ENCODE data around the gene CEP128.
A peak's percentile ranks its signal among the peaks of the same experiment; 100 is the strongest.

Gene CEP128

DNA sequence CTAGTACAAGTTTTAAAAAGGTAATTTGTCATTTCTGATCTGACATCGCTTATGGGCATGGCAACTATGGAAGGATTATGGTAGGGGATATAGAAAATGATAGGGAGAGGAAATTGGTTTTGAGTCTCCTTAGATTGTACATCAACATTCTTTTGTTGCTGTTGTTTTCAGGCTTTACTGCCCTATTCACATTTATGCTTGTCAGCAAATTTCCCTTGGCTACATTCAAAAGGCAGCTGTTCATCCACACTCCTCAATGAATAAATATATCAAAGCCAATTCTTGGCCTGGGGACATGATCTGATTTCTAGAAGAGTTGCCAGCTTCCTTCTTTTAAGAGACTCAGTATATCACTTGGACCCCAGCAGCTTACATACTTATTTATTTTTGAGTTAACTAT is 283.4 kb downstream of the CEP128 start:
- no peak for DNase-seq

DNA sequence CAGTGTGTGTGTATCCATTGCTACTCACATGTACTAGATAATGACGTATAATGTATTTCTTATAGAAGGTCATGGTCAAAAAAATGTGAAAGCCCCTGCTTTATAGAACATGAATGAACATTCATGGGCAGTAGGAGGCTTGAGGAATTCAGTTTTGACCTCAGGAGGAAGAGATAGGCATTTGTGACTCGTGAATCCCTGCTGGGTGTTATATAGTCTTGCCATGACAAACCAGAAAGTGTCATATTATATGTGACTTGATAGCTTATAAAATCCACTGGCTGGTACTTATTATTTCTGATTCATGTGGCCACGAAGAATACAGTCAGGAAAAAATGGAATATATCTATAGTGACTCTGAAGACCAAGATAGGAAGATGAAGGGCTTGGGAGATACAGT is 287.6 kb downstream of the CEP128 start:
- DNase-seq: no peak

DNA sequence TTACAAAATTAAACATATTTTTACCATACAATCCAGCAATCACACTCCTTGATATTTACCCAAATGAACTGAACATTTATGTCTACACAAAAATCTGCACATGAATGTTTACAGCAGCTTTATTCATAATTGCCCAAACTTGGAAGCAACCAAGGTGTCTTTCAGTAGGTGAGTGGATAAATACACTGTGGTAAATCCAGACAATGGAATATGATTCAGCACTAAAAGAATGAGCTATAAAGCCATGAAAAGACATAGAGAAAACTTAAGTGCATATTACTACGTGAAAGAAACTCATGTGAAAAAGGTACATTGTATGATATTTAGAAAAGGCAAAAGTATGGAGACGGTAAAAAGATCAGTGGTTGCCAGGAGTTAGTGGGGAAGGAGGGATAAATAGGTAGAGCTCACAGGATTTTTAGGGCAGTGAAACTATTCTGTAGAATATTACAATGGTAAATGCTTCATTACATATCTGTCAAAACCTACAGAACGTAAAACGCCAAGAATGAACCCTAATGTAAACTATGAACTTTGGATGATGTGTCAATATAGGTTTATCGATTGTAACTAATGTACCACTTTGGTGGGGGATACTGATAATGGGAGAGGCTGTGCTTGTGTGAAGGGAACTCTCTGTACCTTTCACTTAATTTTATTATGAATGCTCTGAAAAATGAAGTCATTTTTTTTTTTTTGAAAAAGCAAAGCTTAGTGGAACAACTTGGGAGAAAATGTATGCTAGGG is 295.7 kb downstream of the CEP128 start:
- no peak for DNase-seq

DNA sequence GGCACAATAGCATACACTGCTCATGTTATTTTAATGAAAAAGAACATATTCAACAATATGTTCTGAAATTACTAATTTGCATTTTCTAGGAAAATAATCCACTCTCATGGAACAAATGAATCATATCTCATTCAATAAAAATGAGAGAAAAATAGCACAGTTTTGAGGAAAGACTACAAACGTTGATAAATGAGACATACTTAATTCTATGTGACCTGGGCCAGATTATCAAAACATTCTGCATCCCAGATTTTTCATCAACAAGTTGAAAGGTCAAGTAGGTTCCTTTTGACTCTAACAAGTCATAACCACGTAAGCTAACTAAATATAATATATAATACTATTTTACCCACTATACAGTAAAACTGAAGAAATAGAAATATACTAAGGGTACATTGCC is 296.7 kb downstream of the CEP128 start:
- DNase-seq: no peak

DNA sequence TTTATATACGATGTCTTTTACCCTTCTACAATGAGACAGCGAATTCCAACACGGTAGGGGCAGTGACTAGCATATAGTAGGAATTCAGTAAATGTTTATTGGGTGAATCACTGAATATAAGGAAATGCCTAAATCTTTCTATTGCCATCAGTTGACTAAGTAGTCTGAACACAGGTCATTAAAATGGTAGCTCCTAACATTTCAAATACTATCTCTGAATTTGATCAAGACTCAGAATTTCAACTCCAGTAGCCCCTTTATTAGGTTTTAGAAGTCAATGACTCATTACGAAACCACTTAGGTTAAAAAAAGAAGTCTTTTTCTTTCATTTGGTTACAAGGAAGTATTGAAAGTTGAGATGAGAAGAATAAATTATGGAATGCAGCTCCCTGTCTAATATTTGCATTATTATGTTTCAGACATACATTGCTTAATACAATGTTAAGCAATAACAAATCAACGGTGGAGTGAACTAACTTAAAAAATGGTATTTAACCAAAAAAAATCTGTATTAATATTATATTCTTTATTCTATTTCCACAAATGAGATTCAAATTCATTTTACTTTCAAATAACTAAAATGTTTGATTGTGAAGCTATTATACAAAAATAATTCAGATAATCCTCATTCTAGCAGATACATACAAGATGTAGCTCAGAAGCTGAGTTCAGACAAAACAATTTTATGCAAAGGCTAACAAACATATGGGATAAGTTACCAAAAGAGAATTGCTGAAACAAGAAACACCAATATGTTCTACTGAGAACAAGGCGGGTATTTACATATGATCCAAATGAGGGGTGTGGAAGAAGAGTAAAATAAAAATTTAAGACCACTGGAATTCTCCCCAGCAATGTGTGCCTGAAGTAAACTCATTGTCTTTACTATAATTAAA is 302.7 kb downstream of the CEP128 start:
- no peak for DNase-seq

DNA sequence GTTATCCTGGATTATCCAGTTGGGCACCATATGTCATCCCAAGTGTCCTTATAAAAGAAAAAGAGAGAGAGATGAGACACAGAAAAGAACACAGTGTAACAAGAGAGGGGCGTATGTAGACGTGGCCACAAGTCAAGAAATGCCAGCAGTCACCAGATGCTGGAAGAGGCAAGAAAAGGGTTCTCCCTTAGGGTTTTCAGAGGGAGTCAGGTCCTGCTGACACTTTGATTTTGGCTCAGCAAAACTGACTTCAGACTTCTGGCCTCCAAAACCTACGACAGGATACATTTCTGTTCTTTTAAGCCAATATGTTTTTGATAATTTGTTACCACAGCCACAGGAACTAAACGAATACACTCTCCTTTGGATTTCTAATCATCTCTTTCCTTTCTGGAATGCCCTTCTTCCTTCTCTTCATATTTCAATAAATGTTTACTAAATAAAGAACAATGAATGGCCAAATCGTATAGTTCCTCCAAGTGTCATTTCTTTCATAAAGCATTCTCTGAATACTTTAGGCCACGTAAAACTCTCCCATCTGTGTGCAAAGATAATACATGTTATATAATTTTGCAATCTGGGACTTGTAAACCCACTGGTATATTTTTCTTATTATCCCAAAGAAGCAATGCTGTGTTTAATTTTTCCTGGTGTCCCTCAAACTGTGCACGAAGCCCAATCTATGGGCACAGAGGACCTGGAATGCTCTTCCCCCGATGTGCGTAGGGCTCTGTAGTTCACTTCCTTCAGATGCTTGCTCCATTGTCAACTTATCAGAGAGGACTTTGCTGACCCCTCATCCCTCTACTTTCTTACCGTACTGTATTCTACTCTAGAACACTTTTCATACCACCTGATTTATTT is 303.6 kb downstream of the CEP128 start:
- DNase-seq: no peak

DNA sequence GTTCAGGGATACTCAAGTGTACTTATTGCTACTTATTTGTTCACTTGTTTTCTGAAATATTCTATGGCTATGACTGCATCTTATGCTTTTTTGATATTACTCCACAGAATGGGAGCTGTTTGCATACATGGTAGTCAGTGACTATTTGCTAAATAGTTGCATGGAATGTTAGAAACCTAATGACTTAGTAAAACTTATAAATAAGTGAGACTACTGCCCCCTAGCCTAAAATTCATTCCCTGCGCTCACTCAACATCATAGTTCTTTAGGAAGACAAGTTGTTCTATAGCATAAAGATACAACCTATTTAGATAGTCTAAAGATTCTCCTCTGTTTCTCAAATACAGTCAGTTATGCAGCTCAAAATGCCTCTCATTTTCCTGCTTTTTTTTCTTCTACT is 305.5 kb downstream of the CEP128 start:
- no peak for DNase-seq

DNA sequence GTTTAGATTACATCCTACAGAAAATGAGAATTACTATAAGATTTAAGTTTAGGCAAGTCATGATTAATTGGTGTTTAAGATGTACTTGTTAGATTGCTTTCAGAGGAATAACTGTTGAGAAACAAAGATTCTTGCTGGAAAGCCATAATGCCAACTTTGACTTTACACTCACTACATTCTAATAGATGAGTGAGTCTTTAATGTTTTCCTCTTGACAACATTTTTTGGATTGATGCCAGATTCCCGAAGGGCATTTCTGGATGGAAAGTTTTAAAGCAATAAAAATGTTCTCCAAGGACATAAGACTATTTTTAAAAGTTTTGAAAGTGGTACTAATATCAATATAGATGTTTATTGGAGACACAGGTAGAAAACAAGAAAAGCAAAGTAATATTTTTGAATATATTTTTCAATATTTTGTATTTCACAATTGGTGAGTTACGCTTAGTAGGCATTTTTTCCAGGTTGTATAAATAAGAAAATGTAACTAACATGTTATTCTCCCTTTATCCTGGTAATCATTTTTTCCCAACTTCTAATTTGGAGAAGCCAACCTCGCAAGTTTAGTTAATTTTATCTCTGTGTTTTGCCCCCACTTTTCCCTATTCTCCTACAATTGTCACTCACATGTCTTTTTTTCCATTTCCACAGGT is 307.3 kb downstream of the CEP128 start:
- no peak for DNase-seq

DNA sequence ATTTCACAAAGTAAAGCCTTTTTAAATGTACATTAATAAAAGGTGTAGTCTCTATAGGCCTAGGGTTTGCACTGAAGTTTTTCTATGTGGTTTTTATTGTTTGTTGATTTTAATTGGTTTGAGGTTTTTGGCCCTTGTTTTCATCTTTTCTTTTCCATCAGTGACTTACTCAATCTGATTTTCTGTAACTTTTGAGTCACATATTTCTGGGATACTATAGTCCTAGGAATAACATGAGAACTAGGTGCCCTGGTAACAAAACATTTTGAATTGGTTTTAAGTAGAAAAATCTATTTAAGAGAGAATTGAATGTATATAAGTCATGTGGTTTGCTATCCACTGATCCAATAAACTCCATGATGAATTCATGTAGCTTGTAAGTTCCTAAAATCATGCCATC is 311.9 kb downstream of the CEP128 start:
- no peak for DNase-seq

DNA sequence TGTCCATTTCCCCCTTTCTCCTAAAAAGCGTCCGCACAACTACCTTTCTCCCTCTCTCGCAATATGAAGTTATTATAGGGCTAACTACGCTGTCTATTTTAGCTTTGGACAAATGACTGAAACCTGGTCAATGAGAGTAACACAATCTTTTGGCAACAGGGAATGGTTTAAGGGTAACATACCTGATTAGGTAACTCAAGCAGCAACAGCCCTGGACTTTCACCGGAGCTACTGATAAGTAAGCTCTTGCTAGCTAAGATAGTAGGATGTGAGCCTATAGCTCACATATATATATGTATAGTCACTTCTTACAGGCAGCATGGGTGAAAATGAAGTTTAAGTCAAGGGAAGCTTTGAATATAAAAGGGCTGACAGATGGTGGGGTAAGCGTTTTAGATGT is 313.0 kb downstream of the CEP128 start:
- no peak for DNase-seq

DNA sequence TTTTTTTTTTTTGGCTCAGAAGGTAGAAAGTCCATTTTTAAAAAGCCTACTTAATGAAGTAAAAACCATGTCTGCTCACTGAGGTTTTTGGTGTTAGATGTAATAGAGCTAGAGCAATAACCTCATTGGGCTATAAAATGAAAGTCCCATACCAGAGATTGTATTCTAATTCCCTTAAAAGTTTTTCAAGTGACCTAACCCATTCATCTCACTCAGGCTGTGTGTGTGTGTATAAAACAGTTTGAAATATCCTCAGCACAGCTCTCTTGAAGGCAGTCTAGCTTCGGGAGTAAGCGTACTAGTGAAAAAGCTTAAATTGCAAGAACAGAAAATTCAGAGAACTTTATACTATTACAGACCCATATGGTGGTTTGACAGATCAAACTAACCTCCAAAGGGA is 313.8 kb downstream of the CEP128 start:
- DNase-seq: no peak

DNA sequence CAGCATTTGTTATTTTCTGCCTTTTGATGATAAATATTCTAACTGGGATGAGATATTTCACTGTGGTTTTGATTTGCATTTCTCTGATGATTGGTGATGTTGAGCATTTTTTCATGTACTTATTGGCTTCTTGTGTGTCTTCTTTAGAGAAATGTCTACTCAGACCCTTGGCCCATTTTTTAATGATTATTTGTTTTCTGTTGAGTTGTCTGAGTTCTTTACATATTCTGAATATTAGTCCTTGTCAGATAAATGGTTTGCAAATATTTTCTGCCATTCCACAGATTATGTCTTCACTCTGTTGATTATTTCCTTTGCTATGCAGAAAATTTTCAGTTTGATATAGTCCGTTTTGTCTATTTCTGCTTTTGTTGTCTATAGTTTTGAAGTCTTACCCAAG is 317.0 kb downstream of the CEP128 start:
- DNase-seq: no peak

DNA sequence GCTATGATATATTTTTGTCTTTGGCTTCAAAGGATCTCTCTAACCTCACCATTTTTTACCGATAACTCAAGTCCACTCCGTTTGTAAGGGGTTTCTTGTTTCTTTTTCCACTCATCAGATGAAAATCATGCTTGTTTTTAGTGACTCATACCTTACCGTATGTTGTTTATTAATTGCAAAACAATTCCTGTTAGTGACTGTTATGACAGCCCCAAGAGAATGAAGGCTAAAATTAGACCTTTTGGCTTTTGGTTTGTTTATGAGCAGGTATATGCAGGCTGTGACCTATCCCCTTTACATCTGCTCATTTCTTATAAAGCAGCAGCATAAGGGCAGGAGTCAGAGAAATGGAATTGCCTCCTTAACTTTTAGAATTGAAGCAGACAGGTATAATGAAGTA is 319.8 kb downstream of the CEP128 start:
- peak; percentile 61 for DNase-seq

DNA sequence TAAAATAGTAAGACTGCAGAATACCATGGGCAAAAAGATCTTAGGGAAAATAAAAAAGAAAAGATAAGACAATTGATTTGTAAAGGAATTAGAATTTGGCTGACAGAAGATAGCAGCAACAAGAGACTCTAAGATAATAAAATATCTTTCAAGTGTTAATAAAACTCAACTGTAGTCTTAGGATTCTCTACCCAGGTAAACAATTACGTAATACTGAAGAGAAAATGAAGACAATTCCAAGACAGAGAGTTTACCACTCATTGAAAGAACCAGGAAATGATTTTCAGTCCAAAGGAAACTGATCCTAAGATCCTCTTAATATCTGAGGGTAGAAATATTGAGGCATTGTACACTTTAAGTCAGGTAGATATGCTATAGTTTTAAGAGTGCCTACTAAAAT is 321.1 kb downstream of the CEP128 start:
- no peak for DNase-seq

DNA sequence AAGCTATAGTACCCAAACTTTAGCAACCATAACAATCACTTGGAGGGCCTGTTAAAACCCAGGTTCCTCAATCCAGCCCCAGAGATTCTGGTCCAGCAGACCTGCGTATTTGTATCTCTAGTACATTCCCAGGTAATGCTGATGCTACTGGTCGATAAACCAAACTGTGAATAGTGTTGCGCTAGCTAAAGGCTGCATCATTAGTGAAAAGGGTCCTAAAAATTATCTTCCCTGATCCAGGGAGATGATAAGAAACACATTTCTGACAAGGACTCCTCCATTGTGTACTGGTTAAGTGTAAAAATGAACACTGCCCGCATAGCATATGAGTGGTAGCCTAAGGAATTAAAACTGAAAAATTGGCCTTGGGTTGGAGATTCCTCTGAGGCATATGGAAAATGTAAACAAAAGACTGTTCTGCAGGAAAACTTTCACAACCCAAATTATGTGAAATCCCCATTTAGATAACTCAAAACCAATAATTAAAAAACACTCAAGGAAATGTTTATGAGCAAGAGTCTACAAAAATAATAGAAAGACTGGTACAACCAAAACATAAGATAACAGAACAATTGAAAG is 322.7 kb downstream of the CEP128 start:
- DNase-seq: no peak

DNA sequence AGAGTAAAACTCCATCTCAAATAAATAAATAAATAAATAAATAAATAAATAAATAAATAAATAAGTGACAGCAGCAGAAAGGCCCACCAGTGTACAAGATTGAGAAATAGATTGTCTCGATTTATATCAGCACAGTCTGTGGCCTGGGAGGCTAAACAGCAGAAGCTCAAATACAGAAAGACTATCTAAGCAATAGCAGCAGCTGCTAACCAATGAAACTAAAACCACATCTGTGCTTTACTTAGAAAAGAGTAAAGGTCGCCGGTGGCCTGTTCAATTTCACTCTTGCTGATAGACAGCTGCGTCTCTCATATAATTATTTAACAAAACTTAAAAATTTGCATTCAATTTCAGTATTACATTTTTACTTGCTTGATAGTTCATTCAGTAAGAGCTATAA is 325.7 kb downstream of the CEP128 start:
- DNase-seq: no peak

DNA sequence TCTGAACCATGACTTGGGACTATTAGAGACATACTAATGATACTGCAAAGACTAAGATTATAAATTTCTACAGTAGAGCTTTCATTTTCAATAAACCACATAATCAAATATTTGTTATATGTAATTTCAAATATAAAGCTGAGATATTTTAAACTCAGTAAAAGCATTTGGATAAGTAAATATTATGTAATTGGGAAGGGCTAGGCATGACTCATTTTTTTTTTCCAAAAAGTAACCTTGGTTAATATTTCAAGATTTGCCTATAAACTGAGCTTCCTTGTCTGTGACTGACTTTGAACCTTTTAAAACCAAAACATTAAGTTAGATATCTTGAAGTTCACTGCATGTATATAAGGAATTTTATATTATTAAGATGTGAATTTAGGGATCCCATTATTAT is 332.5 kb downstream of the CEP128 start:
- no peak for DNase-seq

DNA sequence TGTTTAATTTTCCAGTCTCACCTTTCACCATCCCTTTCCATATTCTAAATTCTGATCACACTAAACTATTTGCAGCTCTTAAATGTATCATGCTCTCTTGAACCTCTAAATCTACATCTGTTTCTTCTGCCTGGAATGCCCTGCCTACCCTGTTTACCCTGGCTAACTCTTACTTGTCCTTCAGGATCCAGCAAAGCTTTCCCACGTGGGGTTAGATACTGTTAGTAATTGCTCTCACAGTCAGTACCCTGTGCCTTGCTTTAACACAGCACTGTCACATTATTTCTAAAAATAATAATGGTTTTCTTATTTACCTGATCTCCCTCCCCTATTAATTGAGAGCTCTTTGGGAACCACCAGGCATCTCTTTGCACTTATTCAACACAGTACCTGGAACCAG is 333.0 kb downstream of the CEP128 start:
- DNase-seq: no peak

DNA sequence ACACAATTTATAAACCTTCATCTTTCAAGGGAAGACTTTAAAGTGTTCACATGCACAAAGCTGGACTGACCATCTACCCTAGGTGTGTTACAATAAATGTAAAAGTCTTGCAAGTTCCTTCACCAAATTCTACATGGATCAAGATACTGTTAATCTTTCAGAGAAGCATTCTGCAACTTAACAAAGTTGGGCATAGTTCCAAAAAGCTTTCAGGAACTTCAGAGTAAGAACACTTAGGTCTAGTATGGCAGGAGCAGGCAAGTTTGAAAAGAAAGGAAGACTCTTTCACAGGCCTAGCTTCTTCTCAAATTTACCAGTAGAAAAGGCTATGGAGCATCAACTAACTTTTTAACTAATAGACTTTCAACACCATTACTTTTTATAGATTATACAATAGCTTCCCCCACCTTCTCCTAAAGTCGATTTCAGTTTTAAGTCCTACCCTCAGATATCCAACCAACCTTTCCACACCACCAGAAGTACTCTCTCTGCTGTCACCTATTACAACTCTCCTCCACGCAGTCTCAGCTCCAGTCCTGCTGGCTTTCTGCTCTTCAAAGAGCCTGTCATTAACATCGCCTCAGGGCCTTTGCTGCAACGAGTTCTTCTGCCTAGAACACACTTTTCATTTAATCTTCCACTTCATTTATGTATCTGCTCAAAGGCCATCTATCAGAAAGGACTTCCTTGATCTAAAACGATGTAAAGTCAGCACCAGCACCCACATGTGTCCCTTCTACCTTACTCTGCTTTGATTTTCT is 333.9 kb downstream of the CEP128 start:
- DNase-seq: no peak

DNA sequence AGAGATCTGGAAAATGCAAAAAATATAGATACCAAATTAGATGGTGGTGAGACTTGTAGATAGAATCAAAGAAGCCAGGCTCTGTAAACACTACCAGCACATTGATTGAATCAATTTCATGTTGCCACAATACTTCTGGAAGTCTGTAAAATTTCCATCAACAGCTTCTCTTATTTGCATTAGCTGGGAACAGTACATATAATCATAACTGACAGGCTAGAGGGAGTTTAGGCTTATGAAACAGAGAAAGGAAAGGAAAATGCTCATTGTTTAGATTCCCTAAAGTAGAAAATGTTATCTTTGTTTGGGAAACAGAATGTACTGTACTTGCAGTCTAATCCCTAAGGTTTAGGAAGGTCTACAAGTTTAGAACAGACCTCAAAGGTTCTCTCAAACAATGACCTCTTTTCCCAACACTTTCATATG is 335.2 kb downstream of the CEP128 start:
- DNase-seq: no peak

DNA sequence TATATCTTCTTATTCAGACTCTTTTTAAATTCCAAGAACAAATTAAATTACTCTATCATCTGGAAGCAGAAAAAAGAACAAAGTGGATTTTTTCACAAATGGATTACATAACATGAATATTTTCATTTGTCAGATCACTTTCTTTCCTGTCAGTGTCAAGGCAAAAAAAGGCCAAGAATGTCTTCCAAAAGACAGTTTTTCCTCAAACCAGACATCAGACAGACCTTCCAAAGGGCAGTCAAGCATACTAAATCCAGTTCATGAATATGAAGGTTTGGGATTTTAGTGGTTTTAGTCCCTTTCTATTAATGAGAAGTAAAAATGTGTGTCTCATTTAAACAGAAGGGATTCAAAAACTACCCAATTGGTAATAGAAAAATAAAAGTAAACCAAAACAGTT is 336.0 kb downstream of the CEP128 start:
- DNase-seq: no peak

DNA sequence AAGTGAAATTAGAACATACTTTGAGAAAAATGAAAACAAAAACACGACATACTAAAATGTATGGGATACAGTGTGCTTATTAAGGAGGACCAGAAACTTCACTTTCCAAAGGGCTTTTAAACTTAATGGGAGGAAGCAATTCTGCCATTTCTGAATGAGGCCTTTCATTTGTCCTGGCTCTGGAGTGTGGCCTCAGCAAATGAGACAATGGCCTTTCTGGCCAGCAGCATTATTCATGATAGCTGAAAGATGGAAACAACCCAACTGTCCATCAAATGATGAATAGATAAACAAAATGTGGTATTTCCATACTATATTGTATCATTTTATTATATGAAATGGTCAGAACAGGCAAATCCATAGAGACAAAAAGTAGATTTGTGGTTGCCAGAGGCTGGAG is 338.6 kb downstream of the CEP128 start:
- DNase-seq: no peak

Data from NCI-H1694 treated with DMSO at 0.1 percent for 48 hours (cell line).